ENCODE results near the gene MPRIP.

The MPRIP gene

DNA sequence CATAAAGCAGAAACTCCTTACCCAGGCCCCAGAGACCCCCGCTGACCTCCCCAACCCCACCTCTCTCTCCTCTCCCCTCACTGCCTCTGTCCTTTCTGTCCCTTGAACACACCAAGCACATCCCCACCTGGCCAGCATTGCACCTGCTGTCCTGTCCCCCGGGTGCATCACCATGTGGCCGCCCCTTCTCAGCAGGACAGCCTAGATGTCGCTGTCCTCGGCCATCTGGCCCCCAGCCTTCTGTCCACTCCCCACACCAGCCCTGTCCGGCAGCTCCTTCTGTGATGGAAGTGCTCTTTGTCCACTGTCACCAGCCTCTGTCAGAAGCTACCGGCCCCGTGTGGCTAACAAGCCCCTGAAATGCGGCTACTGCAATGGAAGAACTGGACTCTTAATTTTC, 12.3 kb upstream of the MPRIP start:
- no peak for DNase-seq

DNA sequence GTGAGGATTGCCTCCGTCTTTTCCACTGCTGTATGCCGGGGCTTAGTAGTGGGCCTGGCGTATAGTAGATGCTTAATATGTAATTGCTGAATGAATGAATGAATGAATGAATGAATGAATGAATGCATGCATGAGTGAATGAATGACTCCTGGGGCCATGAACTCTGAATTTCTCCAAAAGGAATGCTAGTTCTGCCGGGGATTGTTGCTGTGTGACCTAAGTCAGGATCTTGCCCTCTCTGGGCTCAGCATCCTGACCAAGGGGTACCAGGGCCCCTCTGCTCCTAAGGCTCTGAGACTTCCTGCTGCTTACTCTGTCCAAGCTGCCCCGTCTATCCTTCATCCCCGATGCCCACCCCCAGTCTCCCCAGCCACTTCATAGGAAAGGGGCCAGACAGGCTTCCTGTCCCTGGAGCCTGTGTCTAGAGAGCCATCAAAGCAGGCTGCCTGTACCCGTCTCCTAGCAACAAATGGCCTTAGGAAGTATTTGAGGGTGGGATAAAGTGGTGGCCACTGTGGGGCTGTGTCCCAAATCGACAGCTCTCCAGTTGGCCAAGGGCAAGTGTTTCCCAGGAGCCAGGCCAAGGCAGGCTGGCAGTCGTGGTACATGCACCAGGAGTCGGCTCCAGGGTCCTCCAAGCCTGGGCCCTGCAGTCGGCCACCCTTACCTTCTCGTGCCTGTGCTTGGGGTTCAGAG, 11.6 kb upstream of the MPRIP start:
- DNase-seq, result no peak

DNA sequence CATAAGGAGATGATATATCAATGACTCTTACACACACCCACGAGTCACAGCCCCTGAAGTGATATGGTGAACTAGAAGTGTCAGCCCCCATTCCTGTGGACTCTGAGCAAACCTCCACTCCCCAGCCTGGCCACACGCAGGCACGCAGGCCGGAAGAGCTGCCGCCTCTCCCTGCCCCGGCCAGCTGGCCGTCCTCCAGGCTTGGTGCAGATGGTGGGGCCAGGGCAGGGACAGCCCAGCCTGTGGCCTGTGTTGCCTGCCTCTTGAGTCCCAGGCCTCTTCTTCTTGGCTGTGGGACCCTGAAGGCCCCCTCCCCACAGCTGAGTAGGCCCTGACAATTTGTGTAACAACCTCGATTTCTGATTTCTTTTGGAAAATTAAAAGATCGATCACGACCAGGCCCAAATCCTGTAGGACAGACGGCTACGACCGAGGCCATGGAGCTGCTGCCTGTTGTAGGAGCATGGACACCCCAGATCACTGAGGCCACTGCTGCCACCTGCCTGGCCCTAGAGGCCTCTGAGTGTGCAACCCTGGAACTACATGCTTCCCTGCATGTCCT, 10.0 kb upstream of the MPRIP start:
- no peak for DNase-seq

DNA sequence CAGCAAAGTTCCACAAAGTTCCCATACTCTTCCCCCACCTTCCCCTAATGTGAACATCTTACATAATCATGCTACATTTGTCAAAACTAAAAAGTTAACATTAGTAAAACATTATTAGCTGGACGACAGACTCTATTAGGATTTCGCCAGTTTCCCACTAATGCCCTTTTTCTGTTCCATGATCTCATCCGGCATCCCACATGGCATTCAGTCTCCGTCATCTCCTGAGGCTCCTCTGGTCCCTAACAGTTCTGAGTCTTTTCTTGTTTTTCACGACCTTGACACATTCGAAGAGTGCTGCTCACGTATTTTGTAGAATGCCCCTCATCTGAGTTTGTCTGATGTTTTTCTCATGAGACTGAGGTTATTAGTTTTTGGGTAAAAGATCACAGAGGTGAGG, 8.8 kb upstream of the MPRIP start:
- DNase-seq, result no peak

DNA sequence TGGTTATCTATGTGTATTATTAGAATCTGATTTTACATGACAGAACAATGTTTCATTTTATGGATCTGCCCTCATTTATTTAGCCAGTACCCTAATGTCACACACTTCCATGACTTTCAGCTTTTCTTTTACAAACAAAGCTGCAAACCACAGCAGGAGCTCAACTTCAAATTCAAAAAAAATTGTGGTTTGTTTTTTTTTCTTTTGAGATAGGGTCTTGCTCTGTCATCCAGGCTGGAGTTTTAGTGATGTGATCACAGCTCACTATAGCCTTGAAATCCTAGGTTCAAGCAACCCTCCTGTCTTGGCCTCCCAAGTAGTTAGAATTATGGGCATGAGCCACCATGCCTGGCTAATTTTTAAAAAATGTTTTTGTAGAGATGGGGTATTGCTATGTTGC, 8.2 kb upstream of the MPRIP start:
- no peak for DNase-seq

DNA sequence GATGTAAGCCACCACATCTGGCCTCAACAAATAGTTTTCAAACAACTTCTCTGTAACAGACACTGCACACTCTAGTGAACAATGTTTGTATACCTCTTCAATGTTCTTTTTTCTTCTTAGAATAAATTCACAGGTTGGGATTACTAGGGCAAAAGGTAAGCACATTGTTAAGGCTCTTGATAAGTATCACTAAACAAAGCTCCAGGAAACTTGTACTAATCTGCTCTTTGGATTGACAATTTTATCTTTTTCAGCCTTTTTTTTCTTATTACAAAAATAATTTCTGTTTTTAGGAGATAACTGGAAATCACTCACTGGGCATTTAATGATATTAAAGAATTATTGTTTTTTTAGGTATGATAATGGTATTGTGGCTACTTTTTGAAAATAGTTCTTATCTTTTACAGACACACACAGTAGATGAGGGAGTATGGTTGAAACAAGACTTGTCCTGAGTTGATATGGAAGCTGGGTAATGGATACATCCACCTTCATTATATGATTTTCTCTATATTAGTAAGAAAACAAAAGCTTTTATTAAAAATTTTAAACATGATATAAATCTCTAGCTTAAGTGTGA, 7.7 kb upstream of the MPRIP start:
- DNase-seq, result no peak

DNA sequence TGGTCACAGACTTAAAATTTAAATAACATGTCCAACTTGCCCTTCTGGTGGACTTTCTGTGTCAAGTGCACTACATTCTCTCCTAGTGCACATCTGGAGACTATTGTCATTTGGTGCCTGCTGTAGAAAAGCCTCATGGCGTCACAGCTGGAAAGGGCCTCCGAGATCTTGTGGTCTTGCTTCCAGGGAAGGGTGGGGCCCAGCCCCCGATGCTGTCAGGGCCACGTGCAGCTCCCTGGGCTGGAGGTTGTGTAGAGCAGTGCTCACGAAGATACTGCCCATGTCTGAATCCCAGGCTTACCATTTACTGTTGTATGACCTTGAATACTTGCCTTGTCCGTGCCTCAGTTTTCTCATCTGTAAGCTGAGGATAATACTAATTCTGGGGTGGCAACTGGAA, 6.8 kb upstream of the MPRIP start:
- DNase-seq, result no peak

DNA sequence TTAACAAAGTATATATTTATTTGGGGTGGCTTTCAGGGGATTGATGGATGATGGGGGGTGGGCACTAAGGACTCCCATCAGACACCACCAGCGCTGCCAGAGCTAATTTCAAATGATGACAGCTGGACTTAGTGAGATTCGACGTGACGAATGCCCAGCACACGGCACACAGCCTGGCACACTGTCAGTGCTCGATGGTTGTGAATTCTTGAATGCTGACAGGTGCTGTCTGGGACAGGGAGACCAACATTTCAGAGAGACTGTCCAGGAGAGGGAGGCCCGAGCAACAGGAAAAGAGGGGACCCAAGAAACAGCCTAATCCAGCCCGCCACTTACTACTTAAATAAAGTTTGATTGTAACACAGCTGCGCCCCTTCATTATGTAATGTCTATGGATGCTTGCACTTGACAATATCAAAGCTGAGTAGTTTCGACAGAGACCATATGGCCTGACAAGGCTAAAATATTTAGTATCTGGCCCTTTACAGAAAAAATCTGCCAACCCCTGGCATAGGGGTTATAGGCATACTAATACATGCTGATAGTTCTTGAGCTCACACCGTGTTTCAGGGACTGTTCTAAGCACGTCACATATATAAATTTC, 6.2 kb upstream of the MPRIP start:
- DNase-seq, result no peak

DNA sequence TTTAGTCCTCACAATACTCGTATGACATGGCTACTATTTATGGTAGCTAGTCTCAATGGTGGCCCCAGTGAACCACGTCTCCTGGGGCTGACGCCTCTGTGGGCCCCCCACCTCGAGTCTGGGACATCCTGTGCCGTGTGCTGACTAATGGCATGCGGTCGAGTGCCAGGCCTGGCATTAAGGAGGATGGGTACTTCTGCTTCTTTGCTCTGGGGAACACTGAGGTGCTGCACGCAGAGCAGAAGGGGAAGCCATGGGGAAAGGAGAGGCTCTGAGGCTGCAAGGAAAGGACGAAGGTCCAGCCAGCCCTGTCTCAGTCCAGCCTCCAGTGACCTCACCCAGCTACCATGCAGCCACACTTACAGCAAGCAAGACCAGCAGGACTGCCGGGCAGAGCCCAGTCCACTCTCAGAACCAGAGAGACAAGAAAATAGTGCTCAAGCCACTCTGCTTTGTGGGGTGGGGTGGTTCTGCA, 5.7 kb upstream of the MPRIP start:
- no peak for DNase-seq

DNA sequence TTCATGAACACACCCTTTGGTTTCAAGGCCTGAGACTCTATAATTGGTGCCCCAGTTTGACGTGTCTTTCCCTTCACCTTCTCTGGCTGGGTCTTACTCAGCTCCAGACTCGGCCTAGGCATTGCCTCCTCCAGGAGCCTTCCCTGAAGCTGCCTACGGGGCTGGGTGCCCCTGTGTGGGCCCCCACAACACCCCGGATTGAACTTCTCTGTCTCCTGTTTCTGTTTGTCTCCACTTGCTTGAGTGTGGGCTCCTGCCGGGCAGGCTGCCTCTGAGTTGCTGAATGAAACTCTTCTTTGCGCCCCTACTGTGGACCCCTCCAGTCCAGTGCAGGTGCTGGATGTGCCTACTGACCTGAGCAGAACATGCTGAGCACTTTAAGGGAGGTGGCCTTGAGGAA, 2.3 kb upstream of the MPRIP start:
- no peak for DNase-seq

DNA sequence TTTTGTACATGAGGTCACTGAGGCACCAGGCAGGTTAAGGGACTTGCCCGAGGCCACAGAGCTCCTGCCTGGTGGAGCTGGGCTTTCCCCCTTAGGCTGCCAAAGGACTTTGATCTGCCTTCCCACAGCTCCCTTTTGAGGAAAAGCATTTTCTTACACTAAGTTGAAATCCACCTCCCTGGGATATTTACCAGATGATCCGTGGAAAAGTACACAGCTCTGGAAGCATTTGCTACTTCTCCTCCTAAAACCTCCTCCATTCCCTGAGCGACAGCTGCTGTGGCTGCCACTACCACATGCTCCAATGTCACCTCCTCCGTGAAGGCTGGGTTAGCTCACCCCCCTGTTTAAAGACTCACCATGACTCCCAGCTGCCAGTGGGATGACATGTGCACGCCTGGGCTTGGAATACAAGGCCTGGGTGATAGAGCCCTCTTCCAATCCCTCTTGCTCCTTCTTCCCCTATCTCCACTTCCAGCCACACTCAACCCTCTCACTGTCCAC, 1.2 kb upstream of the MPRIP start:
- DNase-seq, result peak; percentile 93

DNA sequence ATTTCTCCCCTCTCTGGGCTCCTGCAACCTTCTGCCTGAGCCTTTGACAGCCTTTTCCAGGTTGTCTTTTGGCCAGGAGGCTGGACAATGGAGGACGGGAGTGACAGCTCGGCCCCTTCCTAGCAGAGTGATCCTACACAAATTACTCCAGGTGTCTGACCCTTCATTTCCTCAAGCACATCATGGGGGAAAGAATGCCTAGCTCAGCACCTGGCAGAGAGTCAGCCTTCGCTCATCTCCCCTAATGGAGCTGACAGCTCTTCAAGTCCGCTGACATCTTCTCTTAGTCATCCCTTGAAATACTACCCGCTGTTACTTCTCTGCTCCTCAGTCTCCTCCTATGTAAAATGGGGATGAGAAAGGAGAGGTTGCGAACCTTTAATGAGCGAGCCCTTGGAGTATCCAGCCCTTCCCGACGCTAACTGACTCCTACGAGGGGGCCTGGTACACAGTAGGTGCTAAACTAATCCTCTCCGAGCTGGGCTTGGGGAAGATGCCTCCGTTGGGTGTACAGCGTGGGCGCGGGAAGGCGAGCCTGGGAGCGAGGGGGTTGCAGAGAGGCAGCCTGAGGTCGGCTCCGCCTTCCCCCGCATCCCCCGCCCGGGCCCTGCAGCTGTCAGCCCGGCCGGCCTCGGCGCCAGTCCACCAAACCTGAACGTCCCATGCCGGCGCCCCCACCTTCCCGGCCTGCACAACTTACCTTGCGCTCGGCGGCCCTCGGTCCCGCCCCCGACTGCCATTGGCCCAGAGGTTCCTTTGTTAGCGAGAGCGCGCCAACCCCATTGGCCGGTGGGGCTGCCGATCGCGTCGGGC, 480 bp upstream of the MPRIP start:
- peak; percentile 97 for DNase-seq

DNA sequence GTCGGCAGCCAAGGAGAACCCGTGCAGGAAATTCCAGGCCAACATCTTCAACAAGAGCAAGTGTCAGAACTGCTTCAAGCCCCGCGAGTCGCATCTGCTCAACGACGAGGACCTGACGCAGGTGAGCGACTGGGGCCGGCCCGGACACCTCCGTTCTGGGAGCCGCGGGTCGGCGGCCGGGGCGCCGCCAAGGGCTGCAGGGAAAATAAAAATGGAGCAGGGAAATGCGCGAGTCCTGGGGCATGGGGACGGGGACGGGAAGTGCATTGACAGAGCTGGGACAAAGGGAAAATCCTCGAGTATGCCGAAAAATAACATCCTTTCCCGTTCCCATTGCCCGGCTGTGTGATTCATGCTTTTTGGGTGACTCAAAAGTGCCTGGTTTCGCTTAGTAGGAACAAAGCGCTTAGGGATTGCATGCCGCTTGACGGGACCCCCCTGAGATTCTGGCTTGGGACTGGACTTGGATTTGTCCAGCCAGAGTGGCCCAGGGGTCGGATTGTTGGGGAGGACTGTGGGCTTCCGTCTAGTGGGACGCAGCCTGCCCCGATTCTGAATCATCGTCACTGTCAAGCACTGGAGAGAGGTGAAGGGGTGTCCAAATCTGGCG, 699 bp downstream of the MPRIP start:
- peak; percentile 18 for DNase-seq

DNA sequence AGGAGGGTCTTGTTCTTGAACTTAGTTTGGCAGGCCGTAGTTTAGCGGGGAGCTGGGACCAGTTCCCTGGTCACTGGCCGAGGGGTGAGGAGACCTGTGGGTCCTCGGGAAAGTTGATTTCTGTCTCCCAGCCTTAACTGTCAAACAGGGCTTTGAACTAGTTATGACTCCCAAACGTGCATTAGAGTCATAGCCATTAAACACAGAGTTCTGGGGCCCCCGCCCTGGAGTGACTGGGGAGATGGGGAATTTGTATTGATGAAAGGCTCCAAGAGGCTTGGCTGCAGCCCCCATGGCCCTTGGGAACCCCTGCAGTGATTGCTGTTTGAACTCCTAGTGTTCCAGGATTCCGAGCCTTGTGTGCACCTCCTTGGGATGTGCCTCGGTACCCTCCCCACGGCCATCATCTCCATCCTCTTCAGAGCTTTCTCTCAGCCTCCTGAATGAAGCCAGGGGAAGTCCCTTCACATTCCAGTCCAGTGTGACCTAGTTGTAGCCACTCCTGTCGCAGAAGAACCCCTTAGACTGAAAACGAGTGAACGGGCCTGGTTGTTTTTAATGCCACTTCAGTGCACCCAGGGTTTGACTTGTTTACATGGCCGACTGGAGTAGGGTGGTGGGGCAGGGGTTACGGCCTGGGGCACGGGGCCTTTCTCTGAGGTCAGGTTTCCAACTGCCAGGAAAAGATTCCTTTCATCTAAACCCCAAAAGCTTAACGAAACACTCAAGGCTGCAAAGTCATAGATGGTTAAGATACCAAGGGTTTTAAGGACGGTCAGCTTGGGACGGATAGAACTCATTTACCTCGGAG, 1.4 kb downstream of the MPRIP start:
- DNase-seq, result no peak

DNA sequence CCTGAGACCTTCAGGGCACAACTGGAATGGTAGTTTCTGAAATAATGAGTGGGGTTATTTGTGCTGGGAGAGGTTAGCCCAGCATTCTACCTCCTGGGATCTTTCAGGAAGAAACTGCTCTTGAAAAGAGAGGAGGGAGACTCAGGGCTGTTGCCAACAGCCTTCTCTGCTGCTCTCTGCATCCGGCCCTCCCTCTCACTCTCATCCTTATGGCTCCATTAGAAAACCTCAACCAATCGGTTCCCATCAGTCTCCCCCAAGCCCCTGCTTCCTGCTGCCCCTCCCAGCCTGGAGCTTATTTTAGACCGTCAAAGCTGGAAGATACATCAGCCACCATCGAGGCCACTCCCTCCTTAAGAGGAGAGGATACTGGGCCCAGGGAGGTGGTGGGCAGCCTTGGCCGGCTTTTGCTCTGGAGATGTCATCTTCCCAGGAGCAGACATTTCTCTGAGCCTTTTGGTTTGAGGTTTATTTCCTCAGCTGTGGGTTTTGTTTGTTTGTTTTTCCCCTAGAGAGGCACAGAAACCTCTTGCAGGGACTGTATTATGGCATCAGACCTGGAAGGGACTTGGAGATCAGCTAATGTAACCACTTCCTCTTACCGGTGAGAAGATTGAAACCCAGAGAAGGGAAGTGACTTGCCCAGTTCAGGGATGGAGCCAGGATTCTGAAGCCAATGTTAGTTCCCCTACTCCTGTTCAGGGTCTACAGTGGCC, 2.7 kb downstream of the MPRIP start:
- DNase-seq, result peak; percentile 10

DNA sequence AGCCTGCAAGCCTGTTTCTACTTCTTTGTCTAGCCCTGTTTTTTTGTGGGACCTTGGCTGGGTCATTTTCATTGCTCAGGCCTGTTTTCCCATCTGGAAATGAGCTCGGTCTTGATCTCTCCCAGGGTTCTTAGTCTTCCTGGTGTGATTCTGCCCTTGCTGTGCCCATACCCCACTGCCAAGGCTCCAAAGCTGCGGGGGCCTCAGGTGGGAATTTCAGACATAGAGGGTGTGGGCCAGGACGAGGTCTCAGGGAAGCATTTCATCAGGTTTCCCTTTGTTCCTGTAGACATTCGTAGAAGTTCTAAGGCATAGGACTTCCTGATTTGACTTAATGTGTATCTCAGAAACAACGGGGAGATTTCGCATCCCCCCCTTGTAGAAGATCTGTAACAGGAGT, 5.8 kb downstream of the MPRIP start:
- DNase-seq, result no peak

DNA sequence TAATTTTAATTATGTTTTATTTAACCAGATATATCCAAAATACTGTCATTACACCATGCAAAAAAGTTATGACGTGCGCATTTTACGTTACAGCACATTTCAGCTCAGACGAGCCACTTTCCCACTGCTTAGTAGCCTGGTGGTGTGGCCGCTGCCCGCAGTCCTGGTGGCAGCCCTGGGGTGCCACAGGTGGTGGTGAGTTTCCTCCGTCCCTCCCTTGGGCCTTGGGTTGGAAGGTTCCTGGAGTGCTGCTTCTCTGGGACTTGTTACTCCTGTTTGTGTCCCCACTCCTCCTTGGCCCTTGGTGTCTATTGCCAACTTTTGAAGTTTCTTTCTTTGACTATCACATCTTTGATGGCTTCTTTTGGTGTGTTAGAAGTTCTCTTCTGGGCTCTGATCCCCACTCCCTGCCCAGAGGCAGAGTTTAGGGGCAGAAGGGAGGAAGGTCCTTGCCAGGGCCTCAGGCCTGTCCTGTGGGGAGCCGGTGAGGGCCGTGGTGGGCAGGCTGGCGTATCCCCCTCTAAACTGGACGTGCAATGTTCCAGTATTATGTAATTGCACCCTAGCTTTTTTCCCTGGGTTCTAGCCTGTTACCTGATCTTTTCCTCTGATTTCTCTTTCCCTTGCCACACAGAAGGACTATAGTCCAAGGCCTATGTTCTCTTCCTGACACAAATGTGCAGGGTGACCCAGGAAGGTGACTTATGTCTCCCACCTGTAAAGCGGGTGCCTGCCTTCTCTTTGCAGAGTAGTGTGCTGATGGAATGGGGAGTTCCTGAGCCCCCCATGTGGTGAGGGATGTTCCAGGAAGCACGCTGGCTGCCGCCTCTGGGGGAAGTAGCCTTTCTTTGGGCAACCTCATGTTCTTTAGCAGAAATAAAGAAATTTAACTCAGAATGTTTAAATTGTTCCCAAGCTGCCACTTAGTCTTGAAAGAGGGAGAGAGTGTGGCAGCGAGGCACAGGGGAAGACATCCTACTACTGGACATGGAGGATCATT, 8.4 kb downstream of the MPRIP start:
- no peak for DNase-seq

DNA sequence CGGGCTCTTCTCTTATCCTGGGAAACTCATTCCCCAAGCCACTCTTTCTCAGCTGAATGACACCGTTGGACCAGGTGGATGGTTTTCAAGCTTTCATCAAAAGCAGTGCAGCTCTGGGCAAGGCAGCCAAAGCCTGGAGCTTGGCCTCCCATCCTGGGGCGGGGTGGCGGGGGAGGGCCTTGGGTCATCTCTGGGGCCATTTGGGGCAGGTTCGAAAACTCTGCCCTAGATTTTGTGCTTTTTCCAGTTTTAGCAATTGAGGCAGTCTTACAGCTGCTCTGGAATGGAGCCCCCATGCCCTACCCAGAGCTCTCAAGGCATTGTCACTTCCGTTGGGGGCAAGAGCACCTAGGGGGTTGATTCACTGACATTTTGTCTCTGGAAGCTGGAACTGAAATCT, 9.1 kb downstream of the MPRIP start:
- DNase-seq, result no peak

DNA sequence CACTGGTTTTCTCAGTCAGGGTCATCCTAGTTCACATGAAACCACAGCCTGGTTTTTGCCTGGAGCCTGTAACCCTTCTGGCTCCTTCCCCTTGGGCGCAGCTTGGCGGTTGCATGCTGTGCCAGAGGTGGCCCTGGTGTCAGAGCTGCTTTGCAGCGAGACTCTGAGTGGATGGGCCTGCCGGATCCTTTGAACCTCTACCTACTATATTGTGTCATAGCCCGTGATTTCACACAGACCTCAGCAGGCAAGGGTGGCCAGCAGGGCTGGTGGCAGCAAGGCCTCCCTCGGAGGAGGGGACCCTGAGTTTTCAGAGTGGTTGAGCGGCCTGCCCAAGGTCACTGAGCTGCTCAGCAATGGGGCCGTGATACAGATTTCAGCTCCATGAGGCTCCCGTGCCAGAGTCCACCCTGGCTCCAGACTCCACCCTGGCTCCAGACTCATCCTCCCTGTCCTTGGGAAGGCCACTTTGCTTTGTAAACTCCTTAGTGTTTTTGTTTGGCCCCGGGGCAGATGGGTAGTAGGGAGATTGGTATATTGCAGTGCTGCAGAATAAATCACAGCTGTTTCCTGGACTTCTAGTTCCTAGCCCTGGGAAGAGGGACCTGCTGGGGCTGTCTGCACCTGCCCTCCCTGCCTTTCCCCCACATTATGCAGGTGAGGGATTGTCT, 9.7 kb downstream of the MPRIP start:
- DNase-seq, result no peak
